GM19324 (cell line): Measurements from ENCODE around the gene NOL3.

Experiments used
- ATAC-seq: cut with Tn5 transposase; IDR thresholded peaks from one replicate; pipeline ENCODE4 v1.9.1; 2021; ENCODE audit warnings: mild to moderate bottlenecking, moderate library complexity; ENCODE audit not compliant: unreplicated experiment, low FRiP score

The NOL3 gene

DNA sequence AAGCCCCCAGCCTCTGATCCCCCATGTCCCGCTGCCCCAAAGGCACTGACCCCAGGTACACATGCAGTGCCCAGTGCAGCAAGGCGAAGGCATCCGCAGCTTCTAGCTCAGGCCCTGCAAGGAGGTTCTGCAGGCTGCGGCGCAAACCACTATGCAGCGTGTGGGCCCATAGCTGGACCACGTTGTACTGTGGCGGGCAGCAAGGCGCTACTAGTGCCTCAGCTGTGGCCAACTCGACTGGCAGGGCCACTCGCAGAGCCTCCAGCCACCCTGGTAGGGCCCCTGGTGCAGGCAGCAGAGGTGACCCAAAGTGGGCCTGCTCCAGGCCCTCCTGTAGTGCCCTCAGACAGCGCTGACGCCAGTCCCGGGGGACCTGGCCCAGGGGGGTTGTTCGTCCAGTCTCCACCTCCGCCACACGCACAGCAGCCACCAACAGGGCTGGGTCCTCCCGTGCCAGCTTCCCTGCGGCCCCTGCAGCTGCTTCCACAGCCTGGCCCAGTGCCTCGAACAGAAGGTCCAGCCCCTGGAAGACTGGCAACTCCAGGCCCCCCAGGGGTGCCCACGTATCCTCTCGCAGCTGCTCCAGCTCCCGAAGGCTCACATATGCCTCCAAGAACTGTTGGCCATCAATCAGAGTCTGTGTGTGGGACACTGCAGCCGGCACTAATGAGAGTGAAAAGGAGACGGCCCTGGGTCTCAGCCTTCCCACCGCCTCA is 17.0 kb downstream of the NOL3 start:
- ATAC-seq = no peak

GRCh38 chr16:67188323-67188722 is 18.0 kb downstream of the NOL3 start:
- no peak for ATAC-seq

GRCh38 chr16:67188798-67189197 is 18.5 kb downstream of the NOL3 start:
- no peak for ATAC-seq

DNA sequence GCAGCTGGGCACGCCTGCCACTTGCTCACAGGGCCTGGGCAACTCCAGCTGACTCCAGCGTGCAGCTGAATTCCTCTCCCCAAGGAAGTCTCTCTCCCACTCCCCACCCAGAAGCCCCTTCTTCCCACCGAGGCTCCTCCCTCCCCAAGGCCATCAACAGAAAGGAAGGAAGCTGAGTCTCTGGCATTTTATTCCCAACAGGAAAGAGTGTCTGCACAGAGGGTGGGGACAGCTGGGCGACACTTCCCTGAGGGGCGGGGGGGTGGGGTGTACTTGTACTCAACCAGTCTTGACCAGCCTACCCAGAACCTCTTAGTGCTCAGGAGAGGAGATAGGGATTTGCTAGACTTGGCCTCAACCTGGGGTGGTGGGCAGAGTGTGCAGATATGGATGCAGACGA is 19.7 kb downstream of the NOL3 start, which contains the start of gene EXOC3L1:
Gene EXOC3L1 (minus strand): TSS at position 96 of the 400 bp plus-strand sequence. CDS start 460 bp downstream, outside the sequence.
- no peak for ATAC-seq

DNA sequence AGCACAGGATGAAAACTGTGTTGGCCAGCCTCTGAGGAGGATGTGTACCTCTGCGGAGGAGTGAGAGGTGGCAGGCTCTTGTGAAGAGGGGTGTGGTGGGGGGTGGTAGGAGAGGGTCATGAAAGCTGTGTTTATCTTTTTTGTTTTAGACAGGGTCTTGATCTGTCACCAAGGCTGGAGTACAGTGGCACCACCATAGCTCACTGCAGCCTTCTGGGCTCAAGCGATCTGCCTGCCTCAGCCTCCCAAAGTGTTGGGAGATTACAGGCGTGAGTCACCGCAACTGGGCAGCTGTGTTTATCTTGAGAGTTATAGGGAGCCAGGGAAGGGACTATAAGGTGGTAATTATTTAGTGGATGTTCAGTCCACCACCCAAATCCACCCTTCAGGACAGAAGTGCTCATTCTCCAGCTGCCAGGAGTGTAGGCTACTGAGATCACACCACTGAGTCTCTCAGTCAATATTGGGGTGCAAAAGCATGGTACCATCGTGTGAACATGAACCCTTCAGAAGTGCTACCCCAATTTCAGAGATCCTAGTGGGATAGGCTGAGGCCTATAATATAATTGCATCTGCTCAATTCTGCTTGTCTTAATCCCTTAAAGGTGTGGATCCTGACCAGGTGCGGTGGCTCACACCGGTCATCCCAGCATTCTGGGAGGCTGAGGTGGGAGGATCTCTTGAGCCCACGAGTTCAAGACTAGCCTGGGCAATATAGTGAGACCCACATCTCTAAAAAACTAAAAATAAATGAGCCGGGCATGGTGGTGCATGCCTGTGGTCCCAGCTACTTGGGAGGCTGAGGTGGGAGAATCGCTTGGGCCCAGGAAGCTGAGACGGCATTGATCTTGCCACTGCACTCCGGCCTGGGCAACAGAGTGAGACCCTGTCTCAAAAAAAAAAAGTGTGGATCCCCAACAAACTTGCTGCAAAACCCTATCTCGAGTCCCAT is 20.4 kb downstream of the NOL3 start:
- ATAC-seq = no peak

DNA sequence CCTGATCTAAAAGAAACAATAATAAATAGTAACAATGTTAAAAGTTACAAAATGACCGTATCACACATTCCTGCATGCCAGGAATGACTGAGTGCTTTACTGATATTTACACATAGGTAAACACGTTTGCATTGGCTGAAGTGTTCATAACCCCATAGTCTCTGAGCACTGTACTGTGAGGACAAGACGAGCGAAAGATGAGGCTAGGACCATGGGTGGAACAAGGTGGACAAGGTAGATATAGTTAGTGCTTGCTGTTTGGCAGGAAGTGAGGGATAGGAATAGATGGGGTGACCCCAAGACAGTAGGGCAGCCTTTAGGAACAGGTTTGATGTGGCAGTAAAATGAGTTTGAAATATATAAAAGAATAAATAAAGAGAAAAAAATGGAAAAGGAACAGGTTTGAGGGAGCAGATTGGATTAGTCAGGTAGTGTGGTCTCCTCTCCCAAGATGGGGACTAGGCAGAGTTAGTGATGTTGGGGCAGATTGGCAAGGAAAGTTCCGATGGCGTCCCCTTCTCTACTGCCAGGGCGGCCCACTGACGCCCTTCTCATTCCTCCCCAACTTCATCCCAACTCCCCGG is 21.2 kb downstream of the NOL3 start:
- no peak for ATAC-seq

GRCh38 chr16:67191995-67192681 is 21.8 kb downstream of the NOL3 start, which contains the start of gene E2F4:
Gene E2F4, plus strand, starts transcription at chr16:67192155. Its CDS starts 73 bp downstream, at chr16:67192228.
- peak; percentile 90 for ATAC-seq

DNA sequence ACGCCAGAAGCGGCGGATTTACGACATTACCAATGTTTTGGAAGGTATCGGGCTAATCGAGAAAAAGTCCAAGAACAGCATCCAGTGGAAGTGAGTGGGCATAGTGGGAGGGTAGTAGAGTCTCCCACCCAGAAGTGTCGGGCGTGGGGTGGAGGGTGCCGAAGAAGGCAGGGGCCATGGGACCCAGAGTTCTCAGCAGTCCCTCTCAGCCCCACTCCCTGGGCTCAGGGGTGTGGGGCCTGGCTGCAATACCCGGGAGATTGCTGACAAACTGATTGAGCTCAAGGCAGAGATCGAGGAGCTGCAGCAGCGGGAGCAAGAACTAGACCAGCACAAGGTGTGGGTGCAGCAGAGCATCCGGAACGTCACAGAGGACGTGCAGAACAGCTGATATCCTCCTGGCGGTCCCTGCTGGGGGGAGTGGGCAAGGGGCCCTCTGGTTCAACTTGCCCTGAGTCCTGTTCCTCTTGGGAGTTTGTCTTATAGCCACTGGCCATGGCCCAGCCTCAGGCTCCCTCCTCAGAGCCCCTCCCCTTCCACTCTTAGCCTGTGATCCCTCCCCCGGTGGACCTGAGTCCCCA is 22.5 kb downstream of the NOL3 start:
- ATAC-seq = no peak

GRCh38 chr16:67193536-67193935 is 23.2 kb downstream of the NOL3 start:
- ATAC-seq = no peak

DNA sequence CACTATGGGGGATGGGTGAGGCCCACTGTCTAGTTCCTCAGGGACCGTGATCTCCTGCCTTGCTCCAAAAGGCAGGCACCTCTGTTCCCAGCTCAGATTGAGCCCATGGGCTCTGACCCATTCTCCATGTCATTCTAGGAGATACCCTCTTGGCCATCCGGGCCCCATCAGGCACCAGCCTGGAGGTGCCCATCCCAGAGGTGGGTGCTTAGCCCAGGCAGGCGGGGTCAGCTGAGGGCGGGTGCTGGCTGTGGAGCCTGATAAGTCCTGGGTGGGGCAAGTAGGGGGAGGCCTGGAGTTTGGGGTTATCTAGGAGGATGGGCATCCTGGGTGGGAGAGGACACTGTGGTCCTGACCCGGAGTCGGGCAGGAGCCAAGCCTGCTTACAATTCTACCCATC is 23.9 kb downstream of the NOL3 start:
- ATAC-seq = no peak

- ATAC-seq = no peak
Observed at GRCh38 chr16:67195676-67196075, 25.3 kb downstream of the NOL3 start.

GRCh38 chr16:67196881-67197280 is 26.5 kb downstream of the NOL3 start:
- no peak for ATAC-seq

DNA sequence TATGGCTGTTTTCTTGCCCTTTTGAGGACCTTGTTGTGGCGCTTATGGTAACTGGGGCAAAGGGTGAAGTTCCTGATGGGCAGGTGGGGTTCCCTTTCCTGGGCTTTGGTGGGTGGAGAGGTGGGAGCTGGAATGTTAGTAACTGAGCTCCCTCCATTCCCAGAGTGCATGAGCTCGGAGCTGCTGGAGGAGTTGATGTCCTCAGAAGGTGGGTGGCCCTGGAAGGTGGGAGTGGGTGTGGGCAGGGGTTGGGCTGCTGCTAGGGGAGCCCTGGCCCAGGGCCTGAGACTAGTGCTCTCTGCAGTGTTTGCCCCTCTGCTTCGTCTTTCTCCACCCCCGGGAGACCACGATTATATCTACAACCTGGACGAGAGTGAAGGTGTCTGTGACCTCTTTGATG is 27.4 kb downstream of the NOL3 start:
- no peak for ATAC-seq

DNA sequence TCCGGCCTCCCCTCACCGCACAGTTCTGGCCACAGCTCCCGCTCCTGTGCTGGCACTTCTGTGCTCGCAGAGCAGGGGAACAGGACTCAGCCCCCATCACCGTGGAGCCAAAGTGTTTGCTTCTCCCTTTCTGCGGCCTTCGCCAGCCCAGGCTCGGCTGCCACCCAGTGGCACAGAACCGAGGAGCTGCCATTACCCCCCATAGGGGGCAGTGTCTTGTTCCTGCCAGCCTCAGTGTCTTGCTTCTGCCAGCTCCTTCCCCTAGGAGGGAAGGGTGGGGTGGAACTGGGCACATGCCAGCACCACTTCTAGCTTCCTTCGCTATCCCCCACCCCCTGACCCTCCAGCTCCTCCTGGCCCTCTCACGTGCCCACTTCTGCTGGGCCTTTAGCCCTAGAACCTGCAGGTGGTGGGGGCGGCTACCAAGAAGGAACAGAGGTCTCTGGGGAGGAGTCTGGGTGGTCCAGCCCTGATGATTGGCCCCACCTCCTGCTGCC is 27.9 kb downstream of the NOL3 start:
- ATAC-seq = no peak

DNA sequence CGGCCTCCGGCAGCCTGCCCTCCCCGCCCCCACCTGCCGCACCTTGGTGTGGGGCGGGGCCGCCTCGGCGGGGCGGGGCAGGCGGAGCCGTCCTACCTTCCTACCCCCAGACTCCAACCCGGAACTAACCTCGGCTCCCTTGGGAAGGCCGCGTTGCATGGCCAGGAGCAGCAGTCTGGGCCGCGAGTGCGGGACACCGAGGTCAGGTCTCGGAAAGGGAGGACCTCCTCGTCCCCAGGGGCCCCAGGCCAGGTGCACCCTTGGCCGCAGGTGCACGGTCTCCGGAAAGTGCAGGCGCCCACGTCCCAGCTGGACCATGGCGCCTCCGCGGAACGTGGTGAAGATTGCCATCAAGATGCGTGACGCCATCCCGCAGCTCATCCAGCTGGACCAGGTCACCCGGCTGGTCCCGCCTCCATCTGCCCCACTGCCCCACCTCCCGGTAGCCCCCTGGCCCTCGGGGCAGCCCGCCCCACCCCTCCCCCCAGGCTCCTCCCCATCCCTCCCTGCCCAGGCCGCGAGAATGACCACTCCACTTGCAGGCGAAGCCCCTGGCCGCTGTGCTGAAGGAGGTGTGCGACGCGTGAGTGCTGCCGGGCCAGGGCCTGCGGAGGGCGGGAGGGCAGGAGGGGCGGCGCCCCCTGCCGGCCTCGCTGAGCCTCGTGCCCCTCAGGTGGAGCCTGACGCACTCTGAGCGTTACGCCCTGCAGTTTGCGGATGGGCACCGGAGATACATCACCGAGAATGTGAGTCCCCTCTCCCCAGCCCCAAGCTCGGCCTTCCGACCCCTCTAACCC is 28.9 kb downstream of the NOL3 start, which contains the start of gene ELMO3:
Gene ELMO3 (plus strand): TSS at position 121 of the 797 bp plus-strand sequence. CDS start 196 bp downstream, at position 317.
- no peak for ATAC-seq

GRCh38 chr16:67199808-67200198 is 29.5 kb downstream of the NOL3 start:
- no peak for ATAC-seq

DNA sequence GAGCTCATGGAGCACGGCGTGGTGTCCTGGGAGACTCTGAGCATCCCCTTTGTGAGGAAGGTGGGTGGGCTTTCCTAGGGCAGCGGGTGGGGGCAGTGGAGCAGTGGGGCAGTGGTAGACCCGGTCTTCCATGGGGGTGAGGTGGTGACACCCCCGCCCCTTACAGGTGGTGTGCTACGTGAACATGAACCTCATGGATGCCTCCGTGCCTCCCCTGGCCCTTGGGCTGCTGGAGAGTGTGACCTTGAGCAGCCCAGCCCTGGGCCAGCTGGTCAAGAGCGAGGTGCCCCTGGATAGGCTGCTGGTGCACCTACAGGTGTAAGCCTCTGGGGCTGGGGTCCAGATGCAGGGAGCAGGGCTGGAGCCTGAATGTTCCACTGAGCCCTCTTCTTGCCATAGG is 30.2 kb downstream of the NOL3 start:
- no peak for ATAC-seq

- no peak for ATAC-seq
Observed at GRCh38 chr16:67201411-67202345, 31.3 kb downstream of the NOL3 start.
